IPS-NIHi11 (cell line): Measurements from ENCODE around the gene NECTIN1.

ENCODE experiments used
- DNase-seq: peaks from one replicate; pipeline ENCODE4 v3.0.0; 2012; ENCODE audit warnings: mixed read lengths, low spot score

Gene NECTIN1

DNA sequence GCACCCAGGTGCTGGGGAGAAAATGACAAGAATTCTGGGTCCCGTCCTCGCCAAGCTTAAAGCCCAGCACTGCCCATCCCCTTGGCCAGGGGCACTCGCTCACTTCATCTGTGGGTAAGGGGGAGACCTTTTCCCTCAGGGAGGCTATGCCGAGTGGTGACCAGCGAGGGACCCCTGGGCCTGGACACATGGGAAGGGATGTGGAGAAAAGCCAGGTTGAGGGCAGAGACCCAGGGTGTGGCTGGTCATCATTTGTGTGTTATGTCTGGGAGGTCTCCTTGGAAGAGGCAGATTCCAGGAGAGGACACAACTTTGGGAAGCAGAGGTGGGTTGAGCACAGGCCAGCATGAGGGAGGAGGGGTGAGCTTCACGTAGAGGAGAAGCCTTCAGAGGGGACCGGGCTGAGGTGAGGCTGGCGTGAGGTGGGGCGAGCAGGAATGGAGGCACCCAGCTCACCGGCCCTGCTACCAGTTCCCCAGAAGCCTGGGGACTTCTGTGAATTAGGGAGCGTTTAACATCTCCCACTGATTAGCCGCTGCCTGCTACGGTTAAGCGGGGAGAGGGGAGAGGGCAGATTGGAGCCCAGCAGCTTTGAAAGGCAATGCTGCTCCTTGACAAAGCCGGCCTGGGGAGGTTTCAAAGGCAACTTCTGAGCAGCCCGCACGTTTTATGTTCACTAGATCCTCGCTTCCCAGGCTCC lies 25.8 kb upstream of the NECTIN1 start:
- no peak for DNase-seq

DNA sequence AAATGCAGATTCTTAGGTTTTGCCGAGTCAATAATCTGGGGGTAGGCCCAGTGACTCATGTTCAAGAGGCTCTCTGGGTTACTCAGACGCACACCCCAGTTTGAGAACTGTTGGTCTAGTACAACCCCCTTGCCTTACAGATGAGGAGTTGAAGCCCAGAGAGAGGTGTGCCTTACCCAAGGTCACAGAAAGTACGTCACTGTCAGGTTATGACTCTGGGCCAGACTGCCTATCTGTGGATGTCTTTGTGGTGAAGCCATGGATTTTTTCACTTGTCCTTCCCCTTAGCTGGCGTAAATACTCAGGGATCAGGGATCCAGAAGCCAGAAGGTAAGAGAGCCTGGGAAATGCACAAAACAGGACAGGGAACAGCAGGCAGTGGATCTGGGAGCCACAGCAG lies 25.2 kb upstream of the NECTIN1 start:
- no peak for DNase-seq

DNA sequence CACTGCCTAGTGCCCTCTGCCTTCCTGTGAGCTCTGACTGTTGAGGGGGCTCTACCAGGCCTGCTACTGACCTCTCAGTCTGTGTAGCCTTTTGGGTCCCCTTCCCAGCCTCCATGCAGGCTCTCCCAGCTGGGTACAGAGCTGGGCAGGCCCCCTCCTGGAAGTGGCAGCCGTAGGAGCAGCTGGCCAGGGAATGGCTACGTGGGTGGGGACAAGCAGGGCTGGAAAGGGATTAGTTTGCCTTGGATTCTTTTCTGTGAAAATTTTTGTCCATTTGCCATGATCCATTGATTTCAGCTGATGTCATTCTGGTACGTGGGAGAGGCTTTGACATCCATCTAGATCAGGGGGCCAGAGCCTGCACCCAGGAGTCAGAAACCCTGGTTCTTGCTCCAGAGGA lies 23.9 kb upstream of the NECTIN1 start:
- DNase-seq = no peak

DNA sequence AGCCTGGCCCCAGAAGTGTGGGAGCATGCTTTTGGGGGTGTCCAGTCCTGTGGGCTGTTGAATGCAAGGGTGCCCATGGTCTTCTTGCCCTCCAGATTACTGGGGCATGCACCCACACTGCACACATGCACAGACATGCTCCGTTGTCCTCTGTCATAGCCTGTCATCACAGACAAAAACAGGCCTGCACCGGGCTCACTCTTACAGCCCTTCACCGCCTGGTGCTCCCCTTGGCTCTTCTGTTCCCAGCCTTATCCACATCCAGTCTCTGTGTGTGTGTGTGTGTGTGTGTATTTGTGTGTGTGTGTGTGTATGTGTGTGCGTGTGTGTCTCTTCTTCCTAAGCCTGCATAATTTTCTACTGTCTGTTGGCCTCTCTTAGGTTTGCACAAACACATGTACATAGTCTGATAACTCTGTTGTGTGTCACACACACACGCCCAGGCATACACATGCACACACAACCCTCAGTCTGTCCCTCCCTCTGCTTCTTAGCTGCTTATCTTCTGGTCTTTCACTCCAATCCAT lies 23.4 kb upstream of the NECTIN1 start:
- no peak for DNase-seq

DNA sequence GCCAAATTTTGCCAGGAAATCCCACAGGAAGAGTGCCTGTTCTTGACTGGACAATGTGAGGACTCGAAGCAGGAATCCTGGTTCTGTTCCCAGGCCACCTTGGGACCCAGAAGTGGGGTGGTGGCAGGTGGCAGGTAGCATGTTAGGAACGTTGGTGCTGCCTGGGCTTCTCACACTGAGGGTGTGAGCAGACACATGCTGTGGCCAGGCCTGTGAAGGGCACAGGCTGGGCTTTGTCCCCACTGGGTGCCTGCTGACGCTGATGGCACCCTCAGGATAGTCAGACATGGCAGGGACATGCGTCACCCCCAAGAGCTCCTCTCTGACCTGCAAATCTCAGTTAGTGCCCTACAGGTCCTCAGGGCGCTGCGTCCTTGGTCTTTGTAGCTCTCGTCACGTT lies 21.1 kb upstream of the NECTIN1 start:
- DNase-seq = no peak

DNA sequence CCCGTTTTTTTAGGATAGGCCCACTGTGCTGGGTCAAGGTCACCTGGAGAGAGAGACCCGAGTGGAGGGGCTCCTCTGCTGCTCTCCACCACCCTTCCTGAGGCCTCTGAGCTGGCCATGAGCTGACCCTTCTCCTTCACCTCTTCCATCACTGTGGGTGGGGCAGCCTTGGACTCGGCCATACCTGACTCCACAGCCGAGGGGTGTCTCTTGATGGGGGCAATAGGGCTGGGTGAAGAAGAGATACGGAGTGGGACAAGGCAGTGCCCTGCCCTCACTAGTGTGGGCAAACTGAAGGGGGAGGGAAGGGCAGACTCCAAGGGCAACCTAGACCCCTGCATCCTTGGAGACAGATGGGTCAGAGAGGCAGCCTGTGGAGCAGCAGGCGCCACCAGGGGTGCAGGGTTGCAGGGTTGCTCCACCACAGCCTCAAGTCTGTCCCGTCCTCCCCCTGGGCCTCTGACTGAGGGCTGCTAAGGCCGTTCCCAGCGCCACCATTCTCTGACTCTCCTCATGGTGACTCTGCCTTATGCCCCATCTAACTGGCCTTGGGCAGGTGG lies 20.1 kb upstream of the NECTIN1 start:
- DNase-seq = no peak

DNA sequence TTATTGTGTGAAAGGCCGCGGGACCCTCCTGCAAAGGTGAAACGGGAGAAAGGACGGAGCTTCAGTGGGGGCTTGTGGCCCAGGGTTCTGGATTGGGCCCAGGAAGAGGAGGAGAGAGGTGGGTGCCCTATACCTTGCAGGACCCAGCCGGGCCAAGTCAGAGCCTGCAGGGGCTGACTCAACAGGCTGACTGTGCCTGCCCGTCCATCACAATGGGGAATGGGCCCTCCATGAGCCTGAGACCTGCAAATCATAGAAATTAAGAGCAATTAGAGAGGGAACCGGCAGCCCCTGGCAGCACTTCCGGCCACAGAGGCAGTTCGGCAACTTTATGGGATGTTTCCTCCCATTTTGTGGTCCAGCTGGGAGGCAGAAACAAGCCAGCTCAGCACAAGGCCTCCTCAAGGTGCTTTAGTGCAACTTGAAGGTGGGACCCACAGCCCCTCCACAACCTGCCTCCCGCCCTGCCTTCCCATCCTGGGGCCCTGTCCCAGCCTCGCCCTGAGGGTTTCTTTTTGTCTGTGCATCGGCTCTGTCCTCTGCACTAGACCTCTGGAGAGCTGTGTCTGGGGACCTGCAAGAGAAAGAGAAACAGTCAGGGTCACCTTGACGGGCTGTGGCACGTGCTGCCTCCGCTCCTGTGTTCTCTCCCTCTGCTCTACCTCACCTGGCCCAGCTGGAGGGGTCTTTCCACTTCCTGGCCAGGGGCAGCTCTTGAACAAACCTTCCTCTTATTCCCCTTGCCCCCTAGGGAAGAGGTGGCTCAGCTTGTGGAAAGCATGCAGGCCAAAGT lies 19.1 kb upstream of the NECTIN1 start:
- DNase-seq = no peak

DNA sequence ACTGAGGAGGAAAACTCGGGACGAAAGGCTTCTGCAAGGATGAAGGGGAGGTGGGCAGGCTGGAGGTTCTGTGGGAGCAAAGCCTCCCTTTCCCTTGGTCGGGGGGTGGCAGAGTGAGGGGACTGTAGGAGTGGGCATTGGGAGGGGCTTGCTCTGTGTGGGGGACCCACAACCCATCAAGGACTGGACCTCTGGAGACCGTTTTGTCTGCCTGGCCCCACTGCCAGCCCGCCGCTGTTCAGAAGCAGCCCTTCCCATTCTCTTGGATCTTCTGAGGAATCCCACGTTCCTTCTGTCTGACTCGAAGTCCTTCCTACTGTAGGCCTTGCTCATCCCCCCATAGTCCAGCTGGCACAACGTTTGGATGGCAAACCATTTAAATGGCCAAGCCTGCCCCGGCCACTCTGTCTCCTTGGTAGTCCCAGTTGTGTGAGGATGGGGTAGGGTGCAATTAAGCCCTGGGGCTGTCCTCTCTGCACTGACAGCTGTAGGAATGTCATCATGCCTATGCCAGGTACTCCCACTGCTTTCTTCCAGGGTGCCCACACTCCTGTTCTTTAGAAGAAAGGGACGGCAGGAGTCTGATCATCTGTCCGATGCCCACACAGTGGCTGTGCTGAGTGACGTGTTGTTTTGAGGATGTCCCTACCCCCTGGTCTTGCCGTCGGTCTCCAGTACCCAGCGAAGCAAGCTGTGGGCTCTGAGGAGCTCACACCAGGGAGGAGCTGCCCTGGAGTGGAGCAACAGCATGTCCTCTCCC lies 17.0 kb upstream of the NECTIN1 start:
- no peak for DNase-seq

DNA sequence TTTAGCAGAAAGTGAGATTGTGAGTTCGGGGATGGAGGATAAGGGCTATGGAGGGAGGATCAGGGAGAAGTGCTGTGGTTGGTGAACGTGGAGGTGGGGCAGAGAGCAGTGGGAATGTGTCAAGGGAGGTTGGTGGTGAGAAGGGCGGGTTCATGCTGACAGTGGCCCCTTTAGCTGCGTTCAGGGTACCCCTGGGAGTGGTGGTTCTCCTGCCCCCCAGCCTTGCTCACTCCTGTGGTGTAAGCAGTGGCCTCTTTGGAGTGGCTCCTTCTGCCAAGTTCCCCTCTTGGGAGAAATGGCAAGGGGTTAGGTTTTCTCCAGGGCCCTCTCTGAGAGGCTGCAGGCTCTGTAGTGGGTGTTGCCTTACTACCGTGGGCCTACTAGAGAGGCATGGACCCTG lies 16.1 kb upstream of the NECTIN1 start:
- DNase-seq = no peak

DNA sequence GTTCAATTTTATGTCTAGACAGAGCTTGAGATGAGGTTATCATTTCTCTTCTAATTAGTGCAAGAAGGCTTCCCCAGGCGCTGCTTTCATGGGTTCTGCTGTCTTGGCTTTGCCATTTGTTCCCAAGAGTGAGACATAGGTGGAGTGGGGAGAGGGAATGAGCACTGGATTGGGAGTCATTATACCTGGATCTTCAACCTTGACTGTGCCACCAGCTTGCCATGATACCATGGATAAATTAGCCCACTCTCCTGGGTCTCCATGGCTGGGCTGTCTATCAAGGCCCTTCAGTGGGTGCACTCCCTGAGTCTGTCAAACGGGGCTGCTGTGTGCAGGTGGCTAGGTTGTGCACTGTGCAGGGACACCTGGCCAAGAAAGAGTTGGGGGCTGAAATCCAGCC lies 15.6 kb upstream of the NECTIN1 start:
- no peak for DNase-seq

DNA sequence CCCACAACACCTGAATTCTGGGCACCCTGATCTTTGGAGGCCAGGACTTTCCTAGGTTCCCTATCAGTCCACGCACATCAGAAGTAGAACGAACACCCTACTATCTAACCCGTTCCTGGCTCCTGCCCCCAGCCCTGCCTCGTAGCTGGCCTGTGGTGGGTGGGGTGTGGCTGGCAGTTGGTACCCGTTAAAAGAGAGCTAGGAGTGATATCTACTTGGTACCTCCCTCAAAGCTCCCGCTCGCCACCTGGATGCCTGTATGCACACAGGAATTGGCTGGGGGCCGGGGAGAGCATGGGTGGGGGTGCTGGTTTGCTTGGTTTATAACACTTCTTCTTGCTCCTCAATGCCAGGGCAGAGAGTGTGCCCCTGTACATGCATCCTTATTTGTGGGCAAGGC lies 14.0 kb upstream of the NECTIN1 start:
- no peak for DNase-seq

DNA sequence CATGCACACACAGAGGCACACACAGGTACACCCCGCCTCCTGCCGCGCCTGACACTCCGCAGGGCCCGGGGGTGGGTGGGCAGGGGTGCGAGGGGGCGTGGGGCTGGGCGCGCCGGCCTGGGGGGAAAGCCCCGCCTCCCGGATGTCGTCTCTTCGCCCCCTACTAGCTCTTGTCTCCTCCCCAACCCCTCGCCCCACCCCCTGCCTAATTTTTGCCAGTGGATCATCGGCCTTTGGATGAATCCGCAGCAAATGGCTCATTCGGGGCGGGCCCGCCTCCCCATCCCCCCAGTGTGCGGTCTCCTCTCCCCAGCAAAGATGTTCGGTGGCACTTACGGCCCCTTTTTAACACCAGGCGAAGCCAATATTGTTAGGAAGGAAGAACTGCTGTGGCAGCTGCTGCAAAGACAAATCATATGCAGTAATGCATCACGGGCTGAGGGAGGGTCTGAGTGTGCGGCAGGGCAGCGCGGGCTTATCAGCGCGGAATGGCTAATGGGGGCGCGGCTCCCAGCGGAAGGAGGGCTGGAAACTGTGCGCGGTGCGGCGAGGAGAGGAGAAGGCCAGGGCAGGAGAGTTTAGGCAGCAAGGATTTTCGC lies 13.4 kb upstream of the NECTIN1 start:
- DNase-seq = peak; percentile 85

DNA sequence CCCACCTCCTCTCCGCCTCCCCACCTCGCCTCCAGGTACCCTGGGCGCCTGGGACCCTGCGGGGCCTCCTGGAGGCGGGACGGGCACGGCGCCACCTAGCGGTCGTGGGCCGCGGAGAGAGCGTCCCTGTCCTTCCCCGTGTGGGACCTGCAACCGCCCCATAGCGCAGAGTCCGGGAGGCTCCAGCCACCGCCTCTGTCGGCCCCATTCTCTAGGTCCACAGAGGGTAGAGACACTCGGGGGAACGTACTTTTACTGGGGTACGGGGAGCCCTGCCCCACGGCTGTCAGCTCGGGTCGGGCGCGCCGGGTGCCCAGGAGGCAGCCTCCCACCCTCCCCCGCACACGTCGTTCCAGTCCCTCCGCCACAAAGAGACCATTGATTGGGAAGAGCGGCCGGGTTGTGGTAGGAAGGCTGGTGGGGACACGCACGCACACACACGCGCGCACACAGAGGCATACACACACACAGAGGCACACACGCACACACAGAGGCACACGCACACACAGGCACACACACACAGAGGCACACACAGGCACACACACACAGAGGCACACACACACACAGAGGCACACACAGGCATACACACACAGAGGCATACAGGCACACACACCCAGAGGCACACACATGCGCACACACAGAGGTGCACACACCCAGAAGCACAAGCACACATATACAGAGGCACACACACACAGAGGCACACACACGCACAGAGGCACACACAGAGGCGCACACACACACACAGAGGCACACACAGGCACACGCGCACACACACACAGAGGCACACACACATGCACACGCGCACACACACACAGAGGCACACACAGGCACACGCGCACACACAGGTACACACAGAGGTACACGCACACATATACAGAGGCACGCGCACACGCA lies 12.6 kb upstream of the NECTIN1 start:
- peak; percentile 95 for DNase-seq

DNA sequence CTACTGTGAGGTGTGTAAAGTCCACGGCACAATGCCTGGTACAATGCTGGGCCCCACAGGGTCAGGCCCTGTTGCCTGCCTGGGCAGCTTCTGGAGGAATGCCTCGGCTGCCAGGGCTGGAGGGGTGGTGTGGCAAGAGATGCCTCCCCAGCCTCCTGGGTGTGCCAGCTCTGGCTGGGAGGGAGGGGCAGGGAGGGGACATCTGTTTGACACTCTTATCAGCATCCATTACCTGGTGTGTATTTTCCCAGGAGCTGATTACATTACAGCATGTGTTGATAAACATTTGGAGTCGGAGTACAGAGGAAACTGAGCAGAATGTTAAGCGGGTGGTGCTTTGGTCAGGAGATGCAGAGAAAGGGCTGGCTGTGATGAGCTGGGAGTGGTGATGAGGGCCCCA lies 11.0 kb upstream of the NECTIN1 start:
- DNase-seq = no peak

DNA sequence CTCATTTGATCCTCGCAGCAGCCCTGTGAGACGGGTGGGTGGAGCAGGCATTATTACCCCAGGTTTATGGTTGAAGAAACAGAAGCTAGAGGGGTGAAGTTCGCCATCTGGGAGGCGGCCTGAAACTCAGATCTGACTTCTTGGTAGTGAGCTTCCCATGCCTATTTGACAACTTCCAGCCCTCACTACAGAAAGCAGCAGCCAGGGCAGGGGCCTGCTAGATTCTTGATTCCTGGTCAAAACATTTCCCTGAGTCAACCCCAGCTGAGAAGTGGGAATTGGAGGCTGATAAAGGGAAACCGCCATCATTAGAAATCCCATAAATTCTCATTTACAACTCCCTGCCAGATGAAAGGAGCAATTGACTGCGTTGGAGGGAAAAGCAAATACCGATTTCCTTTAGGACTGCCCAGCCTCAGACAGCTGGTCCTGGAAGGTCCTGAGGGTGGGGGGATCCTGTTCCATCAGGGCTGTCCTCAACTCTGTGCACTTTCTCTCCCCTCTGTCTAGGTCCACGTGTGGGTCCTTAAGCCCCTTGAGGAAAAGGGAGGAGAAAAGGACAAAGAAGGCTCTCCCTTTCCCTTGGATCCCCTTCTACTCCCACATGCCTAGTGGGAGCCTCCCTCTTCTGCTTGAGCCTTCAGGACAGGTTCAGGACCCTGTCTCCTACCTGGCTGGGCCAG lies 10.2 kb upstream of the NECTIN1 start:
- no peak for DNase-seq

DNA sequence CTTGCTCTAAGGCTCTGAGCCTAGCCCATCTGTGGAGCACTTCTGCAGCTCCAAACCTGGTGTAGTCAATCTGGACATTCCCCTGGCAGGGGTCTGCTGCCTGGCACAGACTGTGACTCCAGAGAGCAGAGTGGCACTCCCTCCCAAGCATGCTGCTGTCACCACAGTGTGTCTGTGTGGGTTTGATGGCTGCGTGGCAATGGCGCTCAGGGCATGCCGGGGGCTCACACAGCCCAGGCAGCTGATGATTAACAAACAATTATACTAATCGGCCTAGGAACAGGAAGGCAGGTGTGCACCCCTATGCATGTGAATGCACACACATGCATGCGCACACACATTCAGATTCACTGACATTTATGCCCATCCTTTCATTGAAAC lies 9.0 kb upstream of the NECTIN1 start:
- no peak for DNase-seq

DNA sequence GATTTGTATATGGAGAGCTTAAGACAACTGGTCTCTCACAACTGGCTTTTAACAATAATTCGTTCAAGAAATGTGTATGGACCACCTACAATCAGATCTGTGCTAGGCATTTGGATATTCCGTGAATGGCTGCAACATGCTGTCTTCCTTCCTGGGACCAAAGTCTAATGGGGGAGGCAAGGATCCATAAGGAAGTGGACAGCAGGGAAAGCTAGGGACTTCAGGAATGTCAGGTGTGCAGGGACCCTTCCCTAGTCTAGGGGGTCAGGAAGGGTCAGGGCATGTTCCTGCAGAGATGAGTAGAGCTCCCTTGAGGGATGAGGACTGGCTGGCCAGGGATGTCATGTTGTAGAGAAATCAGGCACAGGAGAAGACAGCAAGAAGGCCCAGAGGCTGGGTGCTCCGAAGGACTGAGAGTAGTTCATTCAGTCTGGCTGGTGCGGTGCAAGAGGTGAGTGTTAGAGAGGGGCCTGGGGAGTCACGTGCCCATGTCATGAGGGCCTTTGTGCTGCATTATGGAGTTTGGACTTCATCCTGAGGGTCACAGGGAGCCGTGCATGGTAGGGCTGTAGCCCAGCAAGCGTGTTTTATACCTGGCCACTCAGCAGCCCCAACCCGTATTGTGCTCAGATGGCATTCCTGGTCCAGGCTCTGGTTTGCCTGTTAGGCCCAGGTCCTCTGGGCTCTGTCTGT lies 8.5 kb upstream of the NECTIN1 start:
- no peak for DNase-seq

DNA sequence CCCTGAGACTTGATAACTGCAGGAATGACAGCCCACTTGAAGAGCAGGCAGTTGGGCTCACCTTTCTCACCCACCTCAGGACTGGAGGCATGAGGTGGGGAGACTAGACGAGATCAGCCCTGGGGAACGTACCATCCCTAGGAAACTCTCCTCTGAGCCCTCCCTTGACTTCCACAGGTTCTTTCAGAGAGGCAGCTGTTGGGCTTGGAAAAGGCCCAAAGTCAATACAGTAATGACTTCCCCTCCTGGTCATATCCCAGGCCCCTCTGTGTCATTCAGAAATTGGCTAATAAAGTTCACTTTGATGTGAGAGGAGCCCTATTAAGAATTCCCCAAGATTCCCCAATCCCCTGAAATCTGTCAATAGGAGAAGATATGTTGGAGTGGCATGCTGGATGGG lies 5.8 kb upstream of the NECTIN1 start:
- DNase-seq = no peak

DNA sequence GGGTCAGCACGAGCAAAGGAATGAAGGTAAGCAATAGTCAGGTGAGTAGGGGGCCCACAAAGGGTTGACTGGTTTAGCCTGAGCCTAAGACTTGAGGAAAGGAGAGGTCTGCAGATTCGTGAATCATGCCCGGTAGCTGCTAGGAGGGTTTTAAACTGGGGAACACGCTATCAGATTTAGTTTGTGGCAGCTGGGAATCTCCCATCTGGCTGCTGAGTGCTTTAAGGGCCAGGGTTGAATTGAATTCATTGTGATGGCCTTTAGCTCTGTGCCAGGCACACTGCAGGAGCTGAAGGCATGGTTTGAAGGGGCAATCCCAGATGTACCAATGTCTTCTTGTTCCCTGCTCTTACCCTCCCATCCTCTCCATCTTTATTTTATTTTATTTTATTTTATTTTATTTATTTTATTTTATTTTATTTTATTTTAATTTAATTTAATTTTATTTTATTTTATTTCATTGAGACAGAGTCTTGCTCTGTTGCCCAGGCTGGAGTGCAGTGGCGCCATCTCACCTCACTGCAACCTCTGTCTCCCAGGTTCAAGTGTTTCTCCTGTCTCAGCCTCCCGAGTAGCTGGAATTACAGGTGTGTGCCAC lies 1.9 kb upstream of the NECTIN1 start:
- DNase-seq = no peak
